Nucleus accumbens (tissue), 56 donors: ENCODE measurements around the gene BMAL1.

ENCODE experiments used
- DNase-seq, 56 donors: peaks; one replicate each; lab custom pipeline; 2025; lab: John Stamatoyannopoulos, UW

BMAL1 gene

GRCh38 chr11:13260963-13261588 is 16.5 kb upstream of the BMAL1 start:
- DNase-seq: no peak

DNA sequence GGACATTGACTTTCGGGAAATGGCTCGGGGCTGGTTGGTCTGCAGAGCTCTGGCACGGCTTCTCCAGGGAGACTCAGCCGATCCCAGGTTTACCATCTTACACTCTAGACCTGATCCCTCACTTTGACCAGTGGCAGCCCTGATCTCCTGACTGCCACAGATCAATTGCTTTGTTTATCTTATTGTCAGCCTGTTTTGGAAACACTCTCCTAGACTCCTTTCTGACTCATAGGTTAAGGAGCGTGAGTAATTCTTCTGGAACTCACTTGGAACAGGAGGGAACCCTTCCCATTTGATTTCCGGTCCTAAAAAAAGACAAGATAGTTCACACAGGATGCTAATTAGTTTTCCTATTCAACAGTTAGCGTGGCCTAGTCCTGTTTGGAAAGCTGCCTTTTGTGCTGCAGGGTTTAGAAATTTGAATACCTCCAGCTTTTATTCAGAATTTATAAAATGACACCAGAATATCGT is 16.0 kb upstream of the BMAL1 start:
- no peak for DNase-seq

DNA sequence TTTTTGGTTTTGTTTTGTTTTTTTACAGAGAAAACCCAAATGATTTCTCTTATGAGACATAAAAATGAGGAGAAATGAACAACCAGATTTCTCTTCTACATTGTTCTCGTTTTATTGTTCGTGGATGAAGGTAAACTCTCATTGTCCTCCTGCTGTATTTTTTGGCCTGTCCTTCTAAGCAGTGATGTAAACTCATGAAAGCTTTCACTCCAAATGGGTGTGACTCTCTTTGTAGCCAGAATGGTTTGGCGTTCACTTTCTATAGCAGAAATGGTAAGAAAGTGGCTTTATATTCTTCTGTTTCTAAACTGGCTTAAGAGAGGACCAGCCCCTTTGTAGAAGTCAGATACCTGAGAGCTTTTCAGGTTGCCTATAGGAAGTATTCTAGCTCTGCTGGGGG is 15.5 kb upstream of the BMAL1 start:
- no peak for DNase-seq

DNA sequence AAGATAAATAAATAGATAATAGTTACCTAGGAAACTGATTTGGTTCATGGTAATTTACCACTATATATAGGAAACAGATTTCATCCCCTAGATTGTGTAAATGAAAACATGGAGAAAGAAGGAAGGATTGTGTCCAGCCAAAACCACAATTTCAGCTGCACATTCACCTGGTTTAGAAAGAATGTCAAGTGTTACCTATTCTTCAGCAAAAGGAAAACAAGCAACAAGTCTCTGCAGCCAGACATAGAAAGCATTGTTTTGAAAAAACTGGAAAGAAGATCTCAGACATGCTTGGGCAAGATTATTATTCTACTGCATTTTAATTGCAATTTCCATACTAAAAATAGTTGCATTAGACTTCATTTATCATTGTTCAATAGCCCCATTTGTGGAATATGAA is 8.8 kb upstream of the BMAL1 start:
- DNase-seq: no peak

DNA sequence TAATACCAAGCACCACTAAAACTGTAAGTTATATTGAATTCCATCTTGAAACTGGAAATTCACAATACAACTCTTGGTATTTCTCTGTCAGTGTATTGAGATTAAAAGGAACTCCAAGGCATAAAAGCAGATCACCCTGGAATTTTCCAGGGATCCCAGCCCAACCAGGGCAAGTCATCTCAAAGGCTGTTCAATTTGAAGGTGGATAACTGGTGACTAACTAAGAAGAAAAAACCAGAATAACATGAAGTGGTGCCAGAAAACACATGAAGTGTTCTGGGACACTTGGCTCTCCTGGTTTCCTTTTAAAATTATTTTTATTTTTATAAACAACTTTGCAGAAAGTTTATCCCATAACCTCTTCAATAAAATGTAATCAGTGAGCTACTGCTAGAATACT is 7.8 kb upstream of the BMAL1 start:
- DNase-seq: no peak

DNA sequence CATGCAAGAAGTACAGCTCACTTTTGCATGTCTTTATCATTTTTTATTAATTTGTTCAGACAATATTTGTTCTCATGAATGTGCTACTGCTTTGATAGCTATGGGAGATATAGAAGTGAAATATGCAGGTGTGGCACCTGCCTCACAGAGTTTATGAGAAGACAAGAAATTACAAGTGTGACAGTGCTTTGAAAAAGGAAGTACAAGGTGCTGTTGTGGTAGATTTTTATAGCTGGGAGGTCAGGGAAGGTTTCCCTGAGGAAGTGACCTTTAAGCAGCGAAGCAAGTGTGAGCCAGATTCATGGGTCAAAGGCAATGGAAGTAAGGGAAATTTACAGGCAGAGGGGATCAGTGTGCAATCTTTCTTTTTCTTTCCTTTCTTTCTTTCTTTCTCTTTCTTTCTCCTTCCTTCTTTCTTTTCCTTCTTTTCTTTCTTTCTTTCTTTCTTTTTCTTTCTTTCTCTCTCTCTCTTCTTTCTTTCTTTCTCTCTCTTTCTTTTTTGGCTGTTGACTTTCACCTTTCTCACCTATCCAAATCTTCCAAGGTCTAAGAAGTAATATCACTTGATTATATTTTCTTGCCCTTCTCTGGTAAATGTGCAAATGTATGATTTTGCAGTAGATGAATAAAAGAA is 6.4 kb upstream of the BMAL1 start:
- no peak for DNase-seq

- DNase-seq: peak in 1 of 56 donors; percentile 31
Measured at GRCh38 chr11:13276454-13276831, 1.1 kb upstream of the BMAL1 start.

DNA sequence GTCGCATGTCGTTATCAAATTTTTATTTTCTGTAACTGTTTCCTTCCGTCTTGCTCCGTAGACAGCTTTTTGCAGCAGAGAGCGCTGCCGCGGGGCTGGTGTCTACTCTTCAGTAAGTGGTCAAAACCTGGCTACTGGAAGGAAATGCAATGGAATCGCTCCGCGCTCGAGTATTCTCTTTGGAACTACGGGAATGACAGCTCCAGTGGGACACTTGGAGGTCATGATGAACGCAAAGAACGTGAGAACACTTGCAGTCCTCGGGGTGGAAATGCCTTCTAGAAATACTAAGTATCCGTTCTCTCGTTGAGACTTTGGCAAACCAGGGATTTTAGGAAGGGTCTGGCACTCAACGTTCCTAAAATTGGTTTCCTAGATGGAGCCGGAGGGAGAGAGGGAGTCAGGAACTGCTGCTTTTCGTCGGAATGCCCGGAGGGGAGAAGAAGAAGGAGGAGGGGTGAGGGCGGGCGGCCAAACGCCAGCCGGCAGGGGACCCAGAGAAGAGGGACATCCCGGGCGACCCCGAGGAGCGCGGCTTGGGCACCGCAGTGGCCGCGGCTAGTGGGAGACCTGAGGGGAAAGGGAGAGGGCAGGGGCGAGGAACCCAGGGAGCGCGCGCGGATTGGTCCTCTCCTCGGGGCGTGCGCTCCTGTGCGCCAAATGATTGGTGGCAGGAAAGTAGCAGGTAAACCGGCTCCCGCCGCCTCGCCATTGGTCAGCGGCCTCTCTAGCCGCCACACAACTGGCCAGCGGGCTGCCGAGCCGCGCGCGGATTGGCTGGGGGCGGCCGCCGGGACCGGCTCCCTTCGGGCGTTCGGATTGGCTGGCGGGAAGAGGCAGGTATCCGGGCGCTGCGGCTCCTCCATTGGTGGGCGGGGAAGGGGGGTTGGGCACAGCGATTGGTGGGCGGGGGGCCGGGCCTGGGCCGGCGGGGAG is 490 bp upstream of the BMAL1 start:
- DNase-seq: peak; percentile 83 to 98 (median 94)

DNA sequence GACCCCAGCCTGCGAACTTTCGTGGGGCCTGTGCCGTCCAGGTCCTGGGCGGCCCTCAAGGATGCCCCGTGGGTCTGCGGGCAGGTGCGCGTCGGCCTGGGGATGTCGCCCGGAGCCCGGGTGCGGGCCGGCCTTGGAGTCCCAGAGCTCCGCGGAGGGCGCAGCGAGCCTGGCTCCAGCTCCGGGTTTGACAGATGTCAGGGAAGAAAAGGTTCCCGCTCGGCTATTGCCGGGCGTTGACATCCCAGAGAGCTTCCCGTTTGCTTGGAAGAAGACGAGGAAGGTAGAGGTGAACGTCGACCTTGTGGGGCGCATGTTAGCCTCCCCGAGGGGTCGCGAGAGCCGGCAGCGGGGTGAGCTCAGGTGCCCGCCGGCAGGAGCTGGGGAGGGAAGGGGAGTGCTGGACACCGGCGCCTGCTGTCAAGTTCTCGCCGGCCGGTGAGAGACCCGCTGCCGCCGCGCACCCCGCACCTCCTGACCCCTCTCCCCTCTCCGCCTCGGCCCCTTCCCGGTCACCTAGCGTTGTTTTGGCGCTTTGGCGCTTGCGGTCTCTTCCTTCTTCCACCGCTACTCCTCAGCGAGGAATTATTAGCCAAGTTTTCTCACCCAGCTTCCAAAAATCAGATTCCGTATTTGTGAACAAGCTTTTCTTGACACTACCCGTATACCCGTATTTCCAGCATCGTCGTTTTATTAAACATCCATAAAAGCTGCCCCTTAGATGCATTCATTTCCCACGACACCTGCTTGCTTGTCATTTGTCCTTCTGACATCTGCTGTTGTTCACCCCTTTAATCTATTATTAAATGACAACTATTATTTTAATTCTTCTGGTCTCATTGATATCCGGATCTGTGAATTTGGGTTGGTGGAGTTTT is 1.3 kb downstream of the BMAL1 start:
- peak in 4 of 56 donors; percentile 9 to 36 (median 20) for DNase-seq

- no peak for DNase-seq
Measured at GRCh38 chr11:13279487-13279834, 1.9 kb downstream of the BMAL1 start.

DNA sequence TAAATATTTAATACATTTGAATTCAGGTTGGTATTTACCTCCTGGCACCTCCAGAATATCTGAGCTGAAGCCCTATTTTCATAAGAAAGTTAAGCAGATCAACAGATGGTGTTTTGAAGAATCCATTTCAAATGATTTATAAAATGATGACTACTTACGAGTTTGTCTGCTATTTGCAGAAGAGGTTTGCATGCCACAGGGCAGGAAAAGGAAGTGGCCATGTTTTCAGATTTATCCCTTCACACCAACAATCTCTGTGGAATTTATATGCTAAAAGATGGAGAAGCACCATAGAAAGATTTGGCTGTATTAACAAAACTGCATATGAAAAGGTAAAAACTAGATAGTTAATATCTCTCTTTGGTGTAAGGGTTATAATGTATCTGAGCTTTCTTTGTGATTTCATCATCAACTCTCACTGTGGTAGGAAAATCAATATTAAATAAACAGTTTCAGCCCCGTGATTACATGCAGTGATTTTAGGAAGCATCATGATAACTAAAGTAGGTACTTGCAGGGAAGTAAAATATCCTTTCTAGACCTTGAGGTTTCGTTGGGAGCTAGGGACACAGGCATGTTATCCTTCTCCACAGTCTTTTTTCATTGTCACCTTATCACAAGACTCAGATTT is 2.6 kb downstream of the BMAL1 start:
- DNase-seq: no peak

DNA sequence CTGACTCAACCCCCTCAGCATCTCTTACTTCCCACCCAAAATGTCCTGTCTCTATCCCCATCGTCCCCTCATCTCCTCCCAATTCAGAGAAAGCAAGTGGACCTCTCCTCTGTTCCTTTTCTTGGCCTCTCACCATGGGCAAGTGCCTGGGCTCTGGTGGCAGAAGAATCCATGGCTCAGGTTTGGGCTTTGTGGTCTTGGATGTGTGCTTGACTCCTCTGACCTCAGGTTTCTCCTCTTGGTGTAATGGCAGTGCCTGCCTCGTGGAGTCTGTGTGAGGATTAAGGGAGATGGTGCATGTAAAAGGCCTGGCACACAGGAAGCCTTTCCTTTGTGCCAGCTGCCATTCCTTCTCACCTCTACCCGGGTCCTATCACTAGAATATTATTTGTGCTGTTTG is 3.2 kb downstream of the BMAL1 start:
- DNase-seq: no peak

DNA sequence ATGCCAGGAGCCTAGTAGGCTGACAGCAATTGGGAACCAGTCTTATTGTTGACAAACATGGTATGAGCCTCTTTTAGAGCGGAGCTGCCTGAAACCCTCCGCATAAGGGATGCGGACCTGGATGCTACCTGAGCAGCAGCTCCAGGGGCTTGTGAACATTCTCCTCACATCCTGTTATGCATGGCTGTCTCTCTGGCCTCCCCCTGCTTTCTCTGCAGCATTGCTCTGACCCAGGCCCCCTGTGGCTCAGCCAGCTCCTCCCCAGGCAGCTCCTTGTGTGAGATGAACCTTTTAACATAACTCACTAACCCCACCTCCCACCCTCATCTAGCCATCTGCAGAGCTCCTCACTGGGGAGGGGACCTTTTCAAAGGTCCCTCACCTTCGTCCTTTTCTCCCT is 6.0 kb downstream of the BMAL1 start:
- no peak for DNase-seq

DNA sequence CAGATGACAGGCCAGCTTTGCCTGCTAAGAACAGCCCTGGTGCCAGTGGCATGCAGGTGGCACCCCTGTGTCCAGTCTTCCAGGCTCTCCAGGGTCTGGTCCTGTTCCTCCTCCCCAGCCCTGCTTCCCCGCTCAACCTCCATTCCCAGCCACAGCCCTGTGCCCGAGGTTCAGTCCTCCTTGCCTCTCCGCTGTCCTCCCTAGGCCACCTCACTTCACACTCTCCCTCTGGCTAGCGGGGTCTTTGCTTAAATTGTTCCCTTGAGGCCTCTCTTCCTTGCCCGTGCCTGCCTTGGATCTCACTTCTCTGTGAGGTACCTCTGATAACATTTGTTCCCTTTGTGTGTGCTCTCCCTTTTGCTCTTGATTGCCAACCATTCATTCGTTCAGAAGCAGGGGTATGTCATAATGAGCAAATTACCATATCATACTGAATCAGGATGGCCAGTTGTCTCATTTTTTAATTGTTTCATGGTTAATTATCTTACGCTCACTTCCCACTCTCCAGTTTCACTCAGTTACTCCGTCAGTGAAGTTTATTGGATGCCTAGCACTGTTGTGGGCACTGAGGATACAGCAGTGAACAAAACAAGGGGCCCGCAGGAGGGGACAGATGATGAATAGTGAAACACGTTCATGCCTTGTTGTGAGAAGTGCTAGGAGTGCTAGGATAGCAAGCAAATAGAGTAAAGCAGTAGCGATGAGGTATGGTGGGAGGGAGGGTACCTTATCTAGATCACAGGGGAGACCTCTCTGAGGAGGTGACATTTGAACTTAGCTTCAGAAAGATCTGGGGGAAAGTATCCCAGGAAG is 7.4 kb downstream of the BMAL1 start:
- DNase-seq: no peak

GRCh38 chr11:13286279-13286821 is 8.8 kb downstream of the BMAL1 start:
- DNase-seq: no peak

GRCh38 chr11:13287036-13287435 is 9.4 kb downstream of the BMAL1 start:
- no peak for DNase-seq

DNA sequence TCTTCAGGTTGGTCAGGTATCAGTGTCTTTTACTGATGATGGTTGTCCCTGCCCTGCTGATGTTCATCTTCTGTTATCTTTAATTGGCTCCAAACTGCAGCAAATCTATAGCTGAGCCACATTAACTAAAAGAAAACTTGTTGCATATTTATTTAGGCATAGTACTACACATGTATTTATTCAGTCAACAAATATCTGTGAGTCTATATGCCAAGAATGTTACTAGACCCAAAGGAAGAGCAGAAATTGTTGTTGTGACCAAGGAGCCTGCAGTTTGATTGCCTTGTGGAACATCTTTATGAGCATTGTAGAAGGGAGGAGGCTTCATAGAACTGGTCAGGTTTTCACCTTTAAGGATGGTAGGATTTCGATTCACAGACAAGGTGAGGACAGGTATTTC is 10.1 kb downstream of the BMAL1 start:
- DNase-seq: no peak

DNA sequence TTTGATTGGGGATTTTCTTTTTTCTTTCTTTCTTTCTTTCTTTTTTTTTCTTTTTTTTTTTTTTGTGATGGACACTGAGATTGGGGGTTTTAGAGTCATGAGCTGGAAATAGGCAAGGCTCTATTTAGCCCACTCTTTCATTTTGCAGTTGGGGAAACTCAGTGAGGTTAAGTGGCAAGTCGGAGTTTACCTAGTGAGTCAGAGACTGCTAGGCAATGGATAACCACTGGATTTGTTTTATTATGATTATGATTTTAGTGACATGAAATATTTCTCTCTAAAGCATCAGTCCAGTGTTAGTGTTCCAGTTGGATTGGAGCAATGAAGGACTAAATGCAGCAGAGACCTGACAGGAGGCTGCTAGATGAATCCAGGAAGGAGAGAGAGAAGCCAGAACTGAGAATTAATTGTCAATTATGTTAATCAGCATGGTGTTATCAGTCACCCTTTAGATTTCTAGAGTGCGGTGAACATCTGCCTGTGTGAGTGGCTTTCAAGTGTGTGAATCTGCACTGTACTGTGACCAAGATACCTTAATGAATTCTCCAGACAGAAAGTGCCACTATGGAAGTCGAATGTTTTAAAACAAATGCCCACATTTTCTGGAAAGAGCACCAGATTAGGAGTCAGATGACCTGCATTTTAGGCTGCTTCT is 10.9 kb downstream of the BMAL1 start:
- no peak for DNase-seq
